ENCODE data around the gene ELMOD2.
"Not testable (repeated sequence)": the region's sequence is repeated elsewhere in the genome, so short reads cannot be mapped to it uniquely, and the experiment has no call there.

ELMOD2 gene, protein sequence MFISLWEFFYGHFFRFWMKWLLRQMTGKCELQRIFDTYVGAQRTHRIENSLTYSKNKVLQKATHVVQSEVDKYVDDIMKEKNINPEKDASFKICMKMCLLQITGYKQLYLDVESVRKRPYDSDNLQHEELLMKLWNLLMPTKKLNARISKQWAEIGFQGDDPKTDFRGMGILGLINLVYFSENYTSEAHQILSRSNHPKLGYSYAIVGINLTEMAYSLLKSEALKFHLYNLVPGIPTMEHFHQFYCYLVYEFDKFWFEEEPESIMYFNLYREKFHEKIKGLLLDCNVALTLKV

DNA sequence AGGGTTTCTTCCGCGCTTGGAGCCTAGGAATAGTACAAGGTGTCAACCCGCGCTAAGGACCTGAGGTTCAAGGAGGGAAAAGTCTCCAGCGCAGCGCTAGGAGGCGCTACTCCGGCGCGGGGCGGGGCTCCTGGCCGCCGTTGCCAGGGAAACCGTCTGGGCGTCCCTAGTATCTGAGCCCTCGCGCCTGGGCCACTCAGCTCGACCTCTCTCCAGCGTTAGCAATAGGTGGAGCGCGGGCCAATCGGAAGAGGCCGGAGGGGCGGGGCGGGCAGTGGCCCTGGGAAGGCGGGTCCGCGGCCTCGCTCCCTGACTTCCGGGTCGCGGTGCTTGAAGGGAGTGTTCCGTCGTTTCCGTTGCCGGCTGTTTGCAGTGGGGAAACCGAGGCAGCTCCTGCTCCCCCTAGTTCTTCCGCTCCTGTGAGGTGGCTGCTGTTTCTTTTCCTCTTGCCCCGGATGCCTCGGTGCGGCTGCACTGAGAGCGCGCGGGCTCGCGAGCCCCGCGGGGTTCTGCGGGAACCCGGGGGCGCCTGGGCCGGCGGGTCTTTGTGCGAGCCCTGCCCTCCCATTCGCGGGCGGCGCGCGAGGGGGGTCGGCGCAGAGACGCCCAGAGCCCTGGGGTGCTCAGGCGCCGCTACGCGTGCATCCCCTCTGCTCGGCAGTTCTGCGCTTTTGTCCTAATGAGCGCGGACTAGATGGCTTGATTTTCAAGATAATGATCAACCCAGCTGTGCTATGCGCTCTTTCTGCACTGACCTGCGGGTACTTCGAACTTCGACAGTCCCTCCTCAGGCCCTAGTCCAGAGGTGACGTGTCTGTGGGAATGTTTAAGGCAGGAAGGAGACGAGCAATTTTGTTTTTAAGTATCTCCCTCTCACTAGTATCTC is at the start of gene ELMOD2:
Gene ELMOD2, plus strand, starts transcription at position 312 of the 886 bp plus-strand sequence. CDS start 1,261 bp downstream, outside the sequence.
- DNase-seq = peak; percentile 94

DNA sequence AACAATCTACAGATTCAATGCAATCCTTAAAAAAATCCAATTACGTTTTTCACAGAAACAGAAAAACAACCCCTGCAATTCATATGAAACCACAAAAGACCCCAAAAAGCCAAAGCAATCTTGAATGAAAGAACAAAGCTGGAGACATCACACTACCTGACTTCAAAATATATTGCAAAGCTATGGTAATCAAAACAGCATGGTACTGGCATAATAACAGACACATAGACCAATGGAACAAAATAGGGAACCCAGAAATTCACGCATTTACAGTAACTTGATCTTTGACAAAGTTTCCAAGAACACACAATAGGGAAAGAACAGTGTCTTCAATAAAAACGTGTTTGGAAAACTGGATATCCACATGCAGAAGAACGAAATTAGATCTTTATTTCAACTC is 40.5 kb upstream of the ELMOD2 start:
- DNase-seq = no peak

DNA sequence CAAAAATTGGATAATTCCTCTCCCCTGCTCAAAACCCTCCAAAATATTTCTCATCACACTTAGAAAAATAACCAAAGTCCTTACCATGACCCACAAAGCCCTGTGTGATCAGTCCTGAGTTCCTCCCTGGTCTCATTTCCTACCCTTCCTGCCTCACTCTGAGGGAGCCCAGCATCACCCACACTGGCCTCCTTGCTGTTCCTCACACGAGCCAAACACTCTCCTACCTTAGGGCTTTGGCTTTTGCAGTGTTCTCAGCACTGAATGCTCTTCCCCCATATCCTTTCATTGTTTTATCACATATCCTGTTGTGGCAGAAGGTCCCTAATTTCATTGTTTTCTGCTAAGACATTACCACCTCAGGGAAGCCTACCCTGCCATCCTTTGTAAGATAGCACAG is 38.0 kb upstream of the ELMOD2 start:
- no peak for DNase-seq

DNA sequence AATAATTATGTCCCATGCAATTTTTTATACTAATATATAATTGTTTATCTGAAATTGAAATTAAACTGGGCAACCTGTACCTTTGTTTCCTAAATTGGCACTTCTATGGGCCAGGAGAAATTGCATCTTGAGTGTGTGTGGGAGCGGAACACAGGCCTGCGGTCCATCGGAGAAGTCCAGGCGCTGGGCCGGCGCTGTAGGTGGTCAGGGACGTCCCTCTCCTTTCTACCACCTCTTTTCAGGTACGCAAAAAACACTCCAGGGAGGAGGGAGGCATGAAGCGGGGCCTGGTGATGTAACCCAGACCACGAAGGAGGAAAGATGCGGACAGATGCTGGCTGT is 26.6 kb upstream of the ELMOD2 start:
- no peak for DNase-seq

DNA sequence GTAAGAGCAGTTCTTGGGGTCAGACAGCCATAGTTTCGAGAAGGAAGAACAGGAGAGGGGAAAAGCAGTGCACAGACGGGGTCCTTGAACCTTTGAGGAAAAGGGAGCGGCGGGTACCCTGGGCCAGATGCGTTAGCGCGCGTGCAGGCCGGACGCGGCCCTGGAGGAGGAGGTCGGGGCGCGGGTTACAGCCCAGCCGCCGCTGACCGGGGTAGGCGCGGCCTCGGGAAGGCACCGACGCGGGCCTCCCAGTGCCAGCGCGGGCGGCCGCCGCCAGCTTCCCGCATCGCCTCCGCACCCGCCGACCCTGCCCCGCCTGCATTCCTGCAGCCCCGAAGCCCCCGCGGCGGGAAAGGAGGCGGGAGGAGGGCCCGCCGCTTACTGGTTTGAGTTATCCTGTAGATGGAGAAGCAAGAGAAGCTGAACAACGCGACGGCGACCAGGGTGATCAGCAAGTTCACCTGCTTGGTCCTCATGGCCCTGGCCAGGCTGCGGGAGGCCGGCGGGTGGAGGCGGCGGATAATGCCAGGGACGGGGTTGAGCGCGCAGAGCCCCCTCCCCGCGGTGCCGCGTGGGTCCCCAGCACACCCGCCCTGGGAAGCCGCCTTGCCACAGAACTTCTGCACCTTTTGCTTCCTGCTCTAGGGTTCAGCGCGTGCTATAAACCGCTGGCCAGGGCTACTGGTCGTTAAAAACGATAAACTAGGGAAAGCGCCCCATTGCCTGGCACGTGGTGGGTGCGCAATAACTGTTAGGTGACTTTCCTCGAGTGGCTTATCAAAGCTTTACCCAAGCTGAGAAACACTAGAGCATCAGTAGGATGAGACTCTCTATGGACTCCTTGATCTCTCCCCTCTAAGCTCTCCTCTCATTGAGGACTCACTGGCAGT is 26.0 kb upstream of the ELMOD2 start, which contains the start of gene MGAT4D:
Gene MGAT4D, minus strand, starts transcription at position 547 of the 890 bp plus-strand sequence. Its CDS starts 71 bp downstream, at position 476.
- DNase-seq = no peak

DNA sequence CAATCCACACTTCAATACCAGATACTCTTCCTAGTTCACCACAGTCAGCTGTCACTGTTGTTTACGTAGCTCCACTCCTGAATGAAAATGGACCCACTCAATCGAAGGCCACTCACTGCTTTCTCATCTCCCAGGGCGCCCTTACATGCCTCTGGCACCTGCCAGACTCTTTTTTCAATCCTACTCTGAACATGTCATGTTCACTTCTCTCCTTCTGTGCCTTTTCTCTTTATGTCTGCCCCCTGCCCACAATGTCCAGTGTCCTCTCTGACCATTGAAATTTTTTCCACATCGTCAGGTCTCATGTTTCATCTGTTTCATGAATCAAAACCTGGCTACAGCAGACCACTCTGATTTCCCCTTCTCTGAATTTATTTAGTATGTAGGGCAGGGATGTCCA is 24.6 kb upstream of the ELMOD2 start:
- DNase-seq = no peak

DNA sequence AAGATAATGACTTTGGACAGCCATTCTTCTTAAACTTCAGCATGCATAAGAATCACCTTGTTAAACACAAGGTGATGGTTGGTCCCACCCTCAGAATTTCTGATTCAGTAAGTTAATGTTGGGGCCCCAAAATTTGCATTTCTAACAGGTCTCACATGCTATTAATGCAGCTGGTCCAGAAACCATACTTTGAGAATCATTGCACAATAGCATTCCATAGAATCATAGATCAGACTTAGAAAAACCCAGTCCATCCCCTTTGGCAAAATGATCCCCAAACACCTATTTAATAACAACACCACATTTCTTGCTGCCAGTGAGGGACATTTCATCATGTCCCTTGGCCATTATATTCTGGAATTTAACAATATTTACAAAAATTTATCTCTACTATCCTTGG is 19.7 kb upstream of the ELMOD2 start:
- no peak for DNase-seq

DNA sequence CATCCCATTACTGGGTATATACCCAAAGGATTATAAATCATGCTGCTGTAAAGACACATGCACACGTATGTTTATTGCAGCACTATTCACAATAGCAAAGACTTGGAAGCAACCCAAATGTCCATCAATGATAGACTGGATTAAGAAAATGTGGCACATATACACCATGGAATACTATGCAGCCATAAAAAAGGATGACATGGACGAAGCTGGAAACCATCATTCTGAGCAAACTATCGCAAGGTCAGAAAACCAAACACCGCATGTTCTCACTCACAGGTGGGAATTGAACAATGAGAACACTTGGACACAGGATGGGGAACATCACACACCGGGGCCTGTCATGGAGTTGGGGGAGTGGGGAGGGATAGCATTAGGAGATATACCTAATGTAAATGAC is 10.2 kb upstream of the ELMOD2 start:
- DNase-seq = not testable (repeated sequence)

DNA sequence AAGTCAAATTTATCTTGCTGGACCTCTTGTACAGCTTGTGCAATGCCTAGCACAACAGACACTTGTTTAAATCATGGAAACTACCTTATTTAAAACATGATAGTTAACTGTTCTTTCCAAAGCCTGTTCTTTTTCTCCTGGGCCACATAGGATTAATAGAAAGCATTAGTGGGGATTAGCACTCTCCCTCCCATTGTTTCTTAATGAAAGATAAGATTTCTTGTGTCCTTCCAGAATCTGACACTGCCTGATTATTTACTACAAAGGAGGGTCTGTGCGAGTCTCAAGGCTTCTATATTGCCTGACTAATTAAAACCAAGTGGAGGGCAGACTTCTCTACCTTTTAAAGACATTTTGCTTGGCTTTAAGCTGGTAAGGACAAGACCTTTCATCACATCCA is 8.5 kb upstream of the ELMOD2 start:
- DNase-seq = no peak

DNA sequence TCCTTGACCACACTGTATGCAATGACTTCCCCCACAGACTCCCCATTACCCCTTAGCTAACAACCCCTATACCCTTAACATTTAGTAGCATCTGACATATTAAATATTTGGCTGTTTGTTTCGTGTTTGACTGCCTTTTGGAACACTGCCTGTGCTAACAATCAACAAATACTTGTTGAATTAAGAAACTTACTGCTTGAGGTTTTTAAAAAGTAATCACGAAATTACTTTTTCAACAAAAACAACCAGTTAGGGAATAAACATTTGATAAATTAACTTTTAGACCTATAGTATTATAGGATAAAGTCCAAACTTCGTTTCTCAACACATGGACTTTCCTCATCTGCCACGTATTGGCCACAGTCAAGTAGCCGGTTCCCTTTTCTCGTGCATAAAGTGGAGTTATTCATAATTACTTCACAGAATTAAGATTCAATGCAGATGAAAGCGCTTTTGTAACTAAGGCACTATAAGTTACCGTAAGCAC is 555 bp upstream of the ELMOD2 start:
- no peak for DNase-seq

DNA sequence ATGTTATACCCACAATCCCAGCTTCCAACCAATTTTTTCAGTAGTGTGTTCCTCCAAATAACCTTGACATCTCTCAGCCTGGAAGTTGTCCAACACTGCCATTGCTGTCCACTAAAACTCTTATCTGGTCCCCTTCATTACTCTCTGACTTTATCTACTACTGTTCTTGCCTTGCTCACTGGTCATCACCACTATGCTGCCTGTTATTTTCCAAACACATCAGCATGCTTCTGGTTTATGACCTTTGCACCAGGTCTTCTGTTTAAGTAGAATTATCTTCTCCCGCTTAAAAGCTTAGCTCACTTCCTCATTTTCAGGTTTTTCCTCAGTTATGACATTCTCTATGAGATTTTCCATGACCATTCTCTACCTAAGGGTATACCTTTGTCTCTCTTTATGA is 5.5 kb downstream of the ELMOD2 start:
- DNase-seq = no peak

DNA sequence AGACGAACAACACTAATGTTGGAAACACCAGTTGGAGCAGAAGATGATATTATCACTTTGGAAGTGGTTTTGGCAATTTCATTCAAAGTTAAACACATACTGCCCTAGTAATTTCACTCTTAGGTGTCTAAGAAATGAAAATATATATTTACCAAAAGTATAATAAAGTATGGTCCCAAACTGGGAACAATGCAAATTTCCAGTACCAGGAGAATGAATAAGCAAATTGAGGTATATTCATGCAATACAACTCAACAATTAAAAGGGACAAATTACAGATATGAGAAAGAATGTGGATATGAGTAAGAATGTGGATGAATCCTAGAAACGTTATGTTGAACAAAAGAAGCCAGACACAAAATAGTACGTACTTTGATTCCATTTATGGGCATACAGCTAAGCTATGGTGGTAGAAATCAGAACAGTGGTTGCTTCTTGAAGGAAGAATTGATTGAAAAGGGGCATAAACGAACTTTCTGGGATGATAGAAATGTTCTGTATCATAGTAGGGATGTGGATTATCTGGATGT is 10.0 kb downstream of the ELMOD2 start:
- no peak for DNase-seq

DNA sequence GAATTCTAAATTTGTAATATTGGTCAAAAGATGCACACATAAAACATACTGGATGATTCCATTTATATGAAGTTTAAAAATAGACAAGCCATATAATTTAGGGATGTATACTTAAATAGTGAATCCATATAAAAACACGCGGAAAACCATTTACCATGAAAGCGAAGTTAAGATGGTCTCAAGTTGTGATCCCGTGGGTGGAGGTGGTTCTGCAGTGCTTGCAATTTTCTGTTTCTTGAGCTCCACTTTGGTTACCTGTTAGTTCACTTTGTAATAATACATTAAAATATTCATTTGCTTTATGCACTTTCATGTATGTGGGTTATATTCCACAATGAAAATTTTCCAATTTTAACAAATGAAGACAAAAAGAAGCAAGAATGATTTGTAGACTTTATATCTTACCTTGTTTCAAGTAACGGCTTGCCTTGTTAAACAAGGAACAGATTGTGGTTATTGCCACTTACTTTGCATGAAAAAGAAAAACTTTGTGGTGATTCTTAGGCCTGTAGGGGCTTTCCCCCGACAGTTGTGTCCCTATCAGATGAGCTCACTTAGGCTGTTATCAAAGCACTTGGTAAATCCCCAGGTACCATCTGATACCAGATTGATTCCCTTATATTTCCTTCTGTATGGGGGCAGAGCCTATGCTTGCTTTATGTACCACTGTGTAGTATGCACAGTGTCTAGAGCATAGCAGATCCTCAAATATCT is 32.6 kb downstream of the ELMOD2 start:
- DNase-seq = no peak

DNA sequence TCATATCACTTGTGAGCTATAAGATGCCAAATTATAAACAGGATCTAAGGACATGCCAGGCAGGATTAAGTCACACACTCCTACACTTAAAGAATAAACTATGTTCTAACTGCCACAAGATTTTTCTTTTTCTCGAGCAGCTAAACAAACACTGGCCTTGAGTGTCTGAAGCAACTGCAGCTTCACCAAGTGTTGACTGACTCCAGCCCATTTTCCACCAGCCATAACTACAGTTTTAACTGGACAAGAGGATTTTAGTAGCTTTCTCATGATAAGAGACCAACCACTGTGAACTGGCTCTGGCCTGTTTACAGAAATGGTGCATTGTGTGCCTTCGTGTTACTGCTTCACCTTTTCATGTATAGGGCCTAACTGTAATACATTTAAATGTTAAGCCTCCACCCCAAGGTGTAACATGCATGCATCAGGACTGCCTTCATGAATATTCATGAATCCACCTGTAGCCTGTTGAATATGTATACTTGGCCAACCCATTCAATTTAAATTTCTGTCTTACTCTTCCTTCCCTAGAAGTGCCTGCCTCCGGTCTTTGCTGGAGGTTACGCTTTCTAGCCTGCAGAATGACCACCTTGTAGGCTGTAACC is 34.0 kb downstream of the ELMOD2 start:
- no peak for DNase-seq

DNA sequence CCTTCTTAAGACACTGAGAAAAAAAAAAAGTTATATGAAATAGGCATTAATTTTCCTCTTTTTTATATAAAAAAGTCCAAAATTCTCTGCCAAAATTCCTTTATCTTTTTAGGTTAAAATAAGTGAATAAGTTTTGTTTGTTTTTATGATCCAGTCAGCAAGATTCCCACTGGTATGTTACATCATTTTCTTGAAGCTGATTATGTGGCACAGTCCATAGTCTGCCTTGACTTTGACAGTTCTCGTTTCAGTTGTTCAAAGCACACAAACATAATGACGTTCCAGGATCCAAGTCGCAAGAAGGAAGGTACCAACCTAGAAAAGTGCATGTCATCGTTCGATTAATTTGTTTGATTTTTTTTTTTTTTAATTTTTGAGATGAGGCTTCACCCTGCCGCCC is 35.7 kb downstream of the ELMOD2 start:
- DNase-seq = no peak

DNA sequence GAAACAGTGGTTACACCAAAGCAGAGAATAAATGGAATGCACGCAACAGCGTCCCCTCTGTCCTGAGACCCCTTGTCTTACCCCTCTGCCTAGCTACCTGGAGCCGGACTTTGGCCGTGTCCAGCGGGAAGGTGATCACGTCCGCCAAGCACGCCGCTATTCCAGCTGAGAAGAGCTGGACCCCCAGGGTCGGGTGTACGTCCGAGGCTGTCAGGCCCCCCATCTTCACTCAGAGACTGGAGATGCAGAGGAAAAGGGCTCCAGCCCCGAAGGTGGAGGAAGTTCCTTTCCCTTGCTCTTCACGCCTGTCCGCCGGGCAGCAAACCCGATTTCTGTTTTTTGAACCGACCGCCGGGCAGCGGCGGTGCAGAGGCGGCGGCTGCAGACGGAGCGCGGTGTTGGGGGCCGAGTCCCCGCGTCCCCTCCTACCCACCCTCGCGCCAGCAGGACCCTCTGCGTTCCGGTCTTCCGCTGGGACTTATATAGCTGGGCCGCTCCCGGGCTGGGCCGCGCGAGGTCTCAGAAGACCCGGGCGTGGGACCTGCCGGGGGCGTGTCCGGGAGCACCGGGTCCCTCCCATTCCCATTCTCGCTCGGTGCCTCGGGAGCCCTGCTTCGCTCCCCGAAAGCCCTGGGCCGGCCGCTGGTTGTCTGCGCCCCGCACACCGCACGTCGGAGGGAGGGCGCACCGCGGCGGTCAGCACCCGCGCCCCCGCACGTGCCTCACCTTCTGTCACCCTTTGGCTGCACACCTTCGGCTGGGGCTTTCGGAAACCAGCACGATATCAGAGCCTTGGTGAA is 44.7 kb downstream of the ELMOD2 start, which contains the start of gene UCP1:
Gene UCP1, minus strand, starts transcription at position 455 of the 800 bp plus-strand sequence. Its CDS starts 232 bp downstream, at position 223.
- DNase-seq = no peak

DNA sequence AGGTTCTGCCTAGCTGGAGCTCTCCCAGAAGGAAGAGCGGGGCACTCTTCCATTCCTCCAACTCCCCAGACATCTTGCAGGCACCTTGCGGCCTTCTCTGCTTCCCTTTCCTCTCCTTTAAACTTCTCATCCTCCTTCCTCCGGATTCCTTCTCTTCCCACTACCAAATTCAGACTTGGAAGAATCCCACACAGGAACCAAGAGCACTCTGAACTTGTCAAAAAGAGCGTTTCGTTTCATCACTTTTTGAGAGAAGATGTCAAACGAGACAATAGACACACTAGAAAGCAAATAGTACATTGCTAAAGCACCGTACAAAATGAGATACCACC is 45.3 kb downstream of the ELMOD2 start:
- DNase-seq = no peak

DNA sequence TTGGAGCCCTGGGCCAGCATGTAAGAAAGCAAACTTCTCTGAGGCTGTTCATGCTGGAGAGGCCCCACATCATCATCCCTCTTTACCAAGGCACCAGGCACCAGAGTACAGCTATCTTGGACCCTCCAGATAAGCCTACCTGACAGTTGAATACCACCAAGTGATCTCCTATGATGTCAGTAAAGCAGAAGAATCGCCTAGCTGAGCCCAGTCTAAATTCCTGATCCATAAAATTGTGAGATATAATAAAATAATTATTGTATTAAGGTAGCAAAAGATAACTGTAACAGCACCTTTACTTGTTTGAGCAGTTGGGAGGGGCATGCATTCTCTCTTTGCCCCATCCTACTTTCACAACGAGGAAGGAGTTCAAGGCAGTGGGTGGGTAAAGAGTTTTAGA is 47.7 kb downstream of the ELMOD2 start:
- DNase-seq = no peak

DNA sequence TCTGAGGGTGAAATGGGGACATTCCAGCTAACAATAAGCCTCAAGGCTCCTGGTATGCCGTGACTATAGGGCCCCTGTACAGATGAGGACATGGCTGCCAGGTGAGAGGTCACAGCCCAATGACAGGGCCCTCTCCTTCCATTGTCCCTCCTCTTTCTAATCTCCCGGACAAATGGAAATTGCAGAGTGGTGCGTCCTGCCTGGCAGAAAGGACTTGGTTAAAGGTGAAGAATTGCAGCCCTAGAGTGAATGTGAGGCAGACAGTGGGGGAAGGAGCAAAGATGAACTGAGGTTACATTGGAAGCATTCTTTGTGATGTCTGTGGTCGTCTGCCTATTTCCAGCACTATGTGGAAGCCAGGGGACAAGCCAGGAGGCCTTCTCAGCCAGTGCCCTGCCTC is 51.5 kb downstream of the ELMOD2 start:
- no peak for DNase-seq

DNA sequence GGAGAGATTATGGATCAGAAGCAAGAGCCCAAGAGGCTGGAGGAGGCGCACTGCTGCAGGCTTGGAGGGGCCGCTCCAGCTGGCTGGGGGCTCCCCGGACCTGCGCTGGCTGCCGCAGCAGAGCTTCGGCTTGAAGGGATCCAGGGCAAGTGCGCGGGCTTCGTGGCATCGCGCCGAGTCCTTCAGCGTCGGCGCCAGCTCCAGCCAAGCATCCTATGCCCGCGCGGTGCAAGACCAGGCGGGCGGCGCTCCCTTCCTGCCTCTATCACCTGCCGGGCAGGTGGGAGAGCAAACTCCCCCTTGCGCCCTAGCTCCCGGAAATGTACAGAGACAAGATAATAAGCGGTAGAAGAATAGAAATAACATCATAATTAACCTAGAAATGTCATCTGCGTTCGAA is 55.3 kb downstream of the ELMOD2 start:
- no peak for DNase-seq

DNA sequence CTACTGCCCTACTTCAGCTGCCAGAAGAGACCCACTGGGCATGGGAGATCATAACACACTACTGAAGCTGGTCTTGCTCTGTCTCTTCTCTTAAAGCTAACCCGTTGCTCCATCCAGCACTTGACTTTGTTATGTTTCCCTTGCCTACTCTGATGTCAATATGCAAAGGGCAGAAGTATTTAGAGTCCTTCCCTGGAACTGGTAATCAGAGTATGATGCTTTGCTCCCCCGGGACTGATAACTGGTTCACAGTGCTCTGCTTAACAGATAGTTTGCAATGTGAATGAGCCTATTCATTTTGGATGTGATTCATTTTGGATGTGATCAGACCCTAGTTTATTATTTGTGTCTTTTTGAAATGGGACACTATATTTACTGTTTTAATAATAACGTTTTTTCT is 57.1 kb downstream of the ELMOD2 start:
- DNase-seq = no peak

All from NCI-H226 (cell line).